GM21526 (cell line): ENCODE measurements around the gene H6PD.

Source experiments
- ATAC-seq: cut with Tn5 transposase; IDR thresholded peaks from one replicate; pipeline ENCODE4 v1.9.1; 2021; ENCODE audit warnings: moderate library complexity; ENCODE audit not compliant: unreplicated experiment, low FRiP score

H6PD gene

GRCh38 chr1:9271861-9272595 lies 37.5 kb downstream of the H6PD start:
- ATAC-seq: no peak

GRCh38 chr1:9273177-9273576 lies 38.6 kb downstream of the H6PD start:
- ATAC-seq: no peak

- no peak for ATAC-seq
These were observed 40.6 kb downstream of the H6PD start for GRCh38 chr1:9275161-9275560.

- ATAC-seq: peak; percentile 83
These were observed 41.0 kb downstream of the H6PD start for GRCh38 chr1:9275567-9276034.

- ATAC-seq: no peak
These were observed 43.5 kb downstream of the H6PD start for GRCh38 chr1:9278116-9278515.

- no peak for ATAC-seq
These were observed 44.1 kb downstream of the H6PD start for GRCh38 chr1:9278585-9279153.

- no peak for ATAC-seq
These were observed 44.7 kb downstream of the H6PD start for GRCh38 chr1:9279172-9279840.

GRCh38 chr1:9280015-9280860 lies 45.7 kb downstream of the H6PD start:
- no peak for ATAC-seq

- ATAC-seq: no peak
These were observed 46.7 kb downstream of the H6PD start for GRCh38 chr1:9281071-9281827.

- no peak for ATAC-seq
These were observed 47.5 kb downstream of the H6PD start for GRCh38 chr1:9281908-9282695.

- no peak for ATAC-seq
These were observed 48.1 kb downstream of the H6PD start for GRCh38 chr1:9282696-9282955.

GRCh38 chr1:9284061-9284460 lies 49.5 kb downstream of the H6PD start:
- ATAC-seq: no peak

- no peak for ATAC-seq
These were observed 52.0 kb downstream of the H6PD start for GRCh38 chr1:9286556-9286955.

- ATAC-seq: no peak
These were observed 54.5 kb downstream of the H6PD start for GRCh38 chr1:9289090-9289534.

GRCh38 chr1:9289711-9290485 lies 55.3 kb downstream of the H6PD start:
- no peak for ATAC-seq

GRCh38 chr1:9291914-9292360 lies 57.4 kb downstream of the H6PD start:
- ATAC-seq: no peak

GRCh38 chr1:9292361-9293240 lies 58.0 kb downstream of the H6PD start, which contains the start of gene SPSB1:
TSS of gene SPSB1 (plus strand) at chr1:9292894. CDS start at chr1:9355892, 62,998 bp downstream.
- ATAC-seq: no peak

- no peak for ATAC-seq
These were observed 58.6 kb downstream of the H6PD start for GRCh38 chr1:9293241-9293532.
